Progenitor cell of endocrine pancreas (in vitro differentiated cells): ENCODE results near the gene DAB2. TPM values are rescaled to one million over a fixed set of nuclear protein-coding genes. Genes with fewer than 3 reads are reported as not detected.
A peak's percentile ranks its signal among the peaks of the same experiment; 100 is the strongest.

Experiments used
- DNase-seq: peaks from one replicate; pipeline ENCODE4 v3.0.0; 2021; ENCODE audit warnings: low spot score; ENCODE audit not compliant: unreplicated experiment
- H3K27ac Mint-ChIP-seq: 2 replicates; pipeline ENCODE4 v1.8.0; 2021; ENCODE audit warnings: mild to moderate bottlenecking, moderate library complexity, mixed read lengths
- H3K27me3 Mint-ChIP-seq: 2 replicates; pipeline ENCODE4 v1.8.0; 2021; ENCODE audit warnings: mixed read lengths
- H3K36me3 Mint-ChIP-seq: 2 replicates; pipeline ENCODE4 v1.8.0; 2022; ENCODE audit warnings: mixed read lengths; ENCODE audit not compliant: insufficient read depth
- H3K4me1 Mint-ChIP-seq: 2 replicates; pipeline ENCODE4 v1.8.0; 2021; ENCODE audit warnings: low read depth, mixed read lengths
- H3K4me3 Mint-ChIP-seq: 2 replicates; pipeline ENCODE4 v1.8.0; 2021; ENCODE audit warnings: low read depth, mild to moderate bottlenecking, moderate library complexity, mixed read lengths
- H3K9me3 Mint-ChIP-seq: 2 replicates; pipeline ENCODE4 v1.8.0; 2021; ENCODE audit warnings: low read depth, mixed read lengths
- long read RNA-seq: library from polyadenylated mRNA; unstranded; transcript quantifications from one replicate; pipeline ENCODE4 v2.0.0, GENCODE V29; 2020
- total RNA-seq: library from RNA; stranded (reverse); gene quantifications from 2 replicates; pipeline ENCODE4 v1.2.1, GENCODE V29; 2021
- TF ChIP-seq, protein P1 (sequence below): fragments of 200-600 bp; sonication (generic); IDR thresholded peaks from one replicate; pipeline ENCODE4 v1.5.0; 2021; ENCODE audit warnings: antibody characterized with exemption, mild to moderate bottlenecking; ENCODE audit not compliant: unreplicated experiment

The DAB2 gene
- total RNA-seq = 43.9 and 46.0 TPM in 2 replicates
- long read RNA-seq, full-length matches to known transcripts = 59 of 95 reads
- long read RNA-seq, partial matches to known transcripts = 23 of 95 reads
- long read RNA-seq, other reads (novel, unspliced or antisense) = 13 of 95 reads

DNA sequence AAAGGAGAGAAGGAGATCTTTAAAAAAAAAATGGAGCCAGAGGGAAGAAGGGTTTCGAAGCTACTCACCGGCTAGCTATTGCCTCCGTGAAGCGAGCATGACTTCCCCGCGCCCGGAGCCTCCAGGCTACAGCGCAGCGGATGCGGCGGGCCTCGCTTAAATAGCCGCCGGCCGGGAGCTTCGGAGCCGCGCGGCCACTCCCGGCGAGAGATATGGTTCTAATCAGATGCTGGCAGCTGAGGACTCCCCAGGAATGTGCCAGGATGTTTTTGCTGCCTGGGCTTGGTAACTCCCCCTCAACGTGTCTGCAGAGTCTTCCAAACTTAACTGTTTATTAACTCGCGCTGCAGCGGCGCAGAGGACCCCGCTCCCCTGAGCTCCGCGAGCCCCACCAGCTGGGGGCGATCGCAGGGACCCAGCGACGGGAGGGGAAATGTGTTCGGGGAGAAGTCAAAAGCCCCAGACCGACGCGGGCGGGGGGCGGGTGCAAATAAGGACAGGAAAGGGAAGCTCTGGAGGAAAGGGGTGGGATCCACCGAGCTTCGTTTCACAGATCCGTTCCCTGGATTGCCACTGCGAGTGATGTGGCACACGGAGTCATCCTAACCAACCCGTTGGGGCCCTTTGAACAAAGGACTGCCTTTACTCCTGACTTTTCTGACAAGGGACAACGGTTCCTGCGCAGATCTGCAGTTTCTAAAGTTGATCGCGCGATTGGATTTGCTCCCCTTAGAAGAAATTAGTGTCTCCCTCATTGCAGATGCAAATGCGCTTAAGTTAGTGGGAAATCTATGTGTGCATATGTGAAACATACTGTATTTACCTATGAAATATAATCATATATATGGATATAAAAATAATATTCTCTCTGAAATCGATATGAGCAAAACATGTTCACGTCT is at the start of gene DAB2:
DAB2 (minus strand) TSS at position 245 of the 902 bp plus-strand sequence. CDS start 30,660 bp downstream, outside the sequence.
- H3K27me3 Mint-ChIP-seq = no peaks in the 10 kb centered on the region
- no peaks in the 10 kb centered on the region for H3K9me3 Mint-ChIP-seq
- peaks cover 40% of the 10 kb centered on the region for H3K4me1 Mint-ChIP-seq
- peak; percentile 70 for DNase-seq
- peak within 1 kb of the TSS; percentile 95 for H3K27ac Mint-ChIP-seq
- H3K4me3 Mint-ChIP-seq = peak within 1 kb of the TSS; percentile 89
- no peaks in the 10 kb centered on the region for H3K36me3 Mint-ChIP-seq
- TF ChIP-seq, protein P1, sequence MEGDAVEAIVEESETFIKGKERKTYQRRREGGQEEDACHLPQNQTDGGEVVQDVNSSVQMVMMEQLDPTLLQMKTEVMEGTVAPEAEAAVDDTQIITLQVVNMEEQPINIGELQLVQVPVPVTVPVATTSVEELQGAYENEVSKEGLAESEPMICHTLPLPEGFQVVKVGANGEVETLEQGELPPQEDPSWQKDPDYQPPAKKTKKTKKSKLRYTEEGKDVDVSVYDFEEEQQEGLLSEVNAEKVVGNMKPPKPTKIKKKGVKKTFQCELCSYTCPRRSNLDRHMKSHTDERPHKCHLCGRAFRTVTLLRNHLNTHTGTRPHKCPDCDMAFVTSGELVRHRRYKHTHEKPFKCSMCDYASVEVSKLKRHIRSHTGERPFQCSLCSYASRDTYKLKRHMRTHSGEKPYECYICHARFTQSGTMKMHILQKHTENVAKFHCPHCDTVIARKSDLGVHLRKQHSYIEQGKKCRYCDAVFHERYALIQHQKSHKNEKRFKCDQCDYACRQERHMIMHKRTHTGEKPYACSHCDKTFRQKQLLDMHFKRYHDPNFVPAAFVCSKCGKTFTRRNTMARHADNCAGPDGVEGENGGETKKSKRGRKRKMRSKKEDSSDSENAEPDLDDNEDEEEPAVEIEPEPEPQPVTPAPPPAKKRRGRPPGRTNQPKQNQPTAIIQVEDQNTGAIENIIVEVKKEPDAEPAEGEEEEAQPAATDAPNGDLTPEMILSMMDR = peak; percentile 79

DNA sequence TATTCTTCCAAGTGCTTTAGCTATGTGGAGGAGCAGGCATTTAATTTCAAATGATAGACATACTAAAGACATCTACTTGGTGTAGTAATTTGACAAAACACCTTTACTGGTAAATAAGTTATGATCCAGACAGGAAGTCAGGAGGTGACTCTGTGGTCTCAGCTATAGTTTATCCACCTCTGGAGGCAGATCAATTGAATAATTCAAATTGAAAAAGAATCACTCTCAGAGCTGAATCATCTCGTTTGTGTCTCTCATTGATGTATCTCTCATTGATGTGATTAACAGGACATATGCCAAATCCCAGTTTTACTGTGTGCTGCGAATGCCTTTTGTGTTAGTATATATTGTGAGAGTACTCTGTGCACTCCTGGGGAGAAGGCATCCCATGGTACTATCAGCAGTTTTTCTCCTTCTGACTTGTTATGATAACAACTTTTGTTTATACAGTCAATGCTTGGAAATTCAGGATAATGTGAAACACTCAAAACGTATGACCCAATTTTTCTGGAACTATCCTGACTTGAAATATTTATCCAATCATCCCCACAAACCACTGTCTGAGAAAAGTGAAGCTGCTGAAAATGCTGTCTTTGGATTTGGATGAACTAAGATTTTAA is 48.5 kb upstream of the DAB2 start:
- Mint-ChIP-seq H3K27me3 (no peaks in the 10 kb centered on the region), H3K9me3 (no peaks in the 10 kb centered on the region), H3K36me3 (no peaks in the 10 kb centered on the region), H3K27ac (no peak overlapping the region), H3K4me1 (no peaks in the 10 kb centered on the region), H3K4me3 (no peak overlapping the region)
- no peak for DNase-seq
- TF ChIP-seq, protein P1 = no peak

DNA sequence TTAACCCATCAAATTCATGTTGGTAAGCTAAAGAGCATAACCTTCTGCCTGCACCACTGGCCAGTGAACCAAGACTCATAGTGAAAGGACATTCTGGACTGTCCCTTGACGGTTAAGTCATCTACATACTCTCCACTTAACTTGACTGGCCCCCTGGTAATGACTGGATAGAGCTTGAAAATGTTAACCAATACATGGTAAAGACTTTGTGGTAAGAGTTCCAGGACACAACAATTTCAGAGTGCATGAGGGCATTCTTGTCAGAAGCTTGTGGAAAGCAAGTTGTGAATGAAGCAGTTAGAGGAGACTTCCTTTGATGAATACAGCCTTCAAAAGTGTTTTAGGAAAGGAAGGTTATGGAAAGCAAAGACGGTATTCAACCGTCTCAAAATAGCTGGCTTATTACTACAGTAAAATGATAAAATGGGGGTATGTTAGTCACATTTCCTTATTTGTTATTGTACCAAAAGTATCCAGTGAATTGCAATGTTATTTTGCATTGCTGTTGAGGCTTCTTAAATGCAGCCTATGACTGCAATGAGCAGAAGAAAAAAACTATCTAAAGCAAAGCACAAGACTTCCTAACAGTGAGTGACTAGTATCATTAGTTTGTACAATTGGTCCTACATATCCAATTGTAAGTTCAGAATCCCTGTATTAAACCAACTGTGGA is 47.2 kb upstream of the DAB2 start:
- H3K27me3 Mint-ChIP-seq = no peaks in the 10 kb centered on the region

DNA sequence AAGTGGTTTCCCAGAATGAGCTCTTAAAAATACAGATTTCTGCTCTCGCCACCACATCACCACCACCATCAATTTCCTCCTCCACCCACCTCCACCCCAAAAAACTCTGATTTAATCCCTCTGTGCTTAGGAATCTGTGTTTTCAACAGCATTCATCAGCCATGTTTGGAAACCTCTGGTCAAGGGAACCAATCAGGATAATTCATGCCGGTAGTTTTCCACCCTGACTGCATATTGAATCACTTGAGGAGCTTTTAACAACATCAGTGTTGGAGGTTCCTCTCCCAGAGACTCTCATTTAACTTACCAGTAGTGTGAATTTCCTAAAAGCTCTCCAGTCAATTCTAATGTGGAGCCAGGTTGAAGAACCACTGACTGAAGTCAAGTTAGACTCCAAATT is 46.0 kb upstream of the DAB2 start:
- H3K36me3 Mint-ChIP-seq = no peaks in the 10 kb centered on the region
- no peak overlapping the region for H3K27ac Mint-ChIP-seq
- no peaks in the 10 kb centered on the region for H3K27me3 Mint-ChIP-seq
- no peak overlapping the region for H3K4me3 Mint-ChIP-seq
- DNase-seq = no peak
- TF ChIP-seq, protein P1 = no peak
- no peaks in the 10 kb centered on the region for H3K4me1 Mint-ChIP-seq
- H3K9me3 Mint-ChIP-seq = no peaks in the 10 kb centered on the region

More for the DNA sequence above, 47.2 kb upstream of the DAB2 start:
- TF ChIP-seq, protein P1 = no peak
- Mint-ChIP-seq H3K27ac (no peak overlapping the region), H3K4me3 (no peak overlapping the region), H3K36me3 (no peaks in the 10 kb centered on the region), H3K4me1 (no peaks in the 10 kb centered on the region), H3K9me3 (no peaks in the 10 kb centered on the region)
- no peak for DNase-seq

DNA sequence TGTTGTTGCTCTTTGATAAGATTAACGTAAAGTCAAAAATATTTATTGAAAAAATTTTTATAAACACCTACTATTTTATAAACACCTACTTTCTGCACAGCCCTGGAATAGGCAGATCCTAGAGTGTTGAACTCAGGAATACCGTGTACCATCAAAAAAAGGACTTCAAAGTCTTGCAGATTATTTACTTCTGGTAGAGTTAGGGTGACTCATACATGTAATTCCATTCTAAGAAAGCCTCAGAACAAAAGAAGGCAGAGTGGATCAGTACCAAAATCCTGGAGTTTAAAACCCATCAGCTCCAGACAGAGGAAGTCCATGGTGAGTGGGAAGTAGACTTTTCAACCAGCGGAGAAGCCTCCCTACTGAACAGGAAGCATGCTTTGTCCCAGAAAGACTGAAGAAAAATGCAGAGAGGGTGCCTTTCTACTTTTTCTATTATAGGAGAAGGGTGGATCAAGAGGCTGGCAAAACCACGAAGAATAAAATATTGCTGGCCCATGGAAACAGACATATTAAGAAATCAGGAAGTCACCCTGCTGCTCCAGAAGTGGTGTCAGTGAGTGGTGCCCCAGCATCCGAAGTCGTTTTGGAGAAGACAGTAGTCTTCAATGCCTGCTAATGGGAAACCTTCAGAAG is 45.1 kb upstream of the DAB2 start:
- H3K4me3 Mint-ChIP-seq = no peak overlapping the region
- no peaks in the 10 kb centered on the region for H3K36me3 Mint-ChIP-seq
- DNase-seq = no peak
- TF ChIP-seq, protein P1 = no peak
- H3K27ac Mint-ChIP-seq = no peak overlapping the region
- no peaks in the 10 kb centered on the region for H3K9me3 Mint-ChIP-seq
- no peaks in the 10 kb centered on the region for H3K4me1 Mint-ChIP-seq
- H3K27me3 Mint-ChIP-seq = no peaks in the 10 kb centered on the region
